NOMO-1 treated with DMSO at 0.1 percent for 48 hours (cell line): ENCODE measurements around the gene DOK1.
"Not testable (repeated sequence)": the region's sequence is repeated elsewhere in the genome, so short reads cannot be mapped to it uniquely, and the experiment has no call there.

Source experiments
- DNase-seq: peaks from one replicate; lab custom pipeline; 2025; ENCODE audit not compliant: unreplicated experiment; lab: John Stamatoyannopoulos, UW

The DOK1 gene

GRCh38 chr2:74548285-74548899, 6.1 kb upstream of the DOK1 start:
- DNase-seq: no peak

GRCh38 chr2:74548900-74549826, 5.4 kb upstream of the DOK1 start:
- peak; percentile 32 for DNase-seq

GRCh38 chr2:74550231-74550630, 4.3 kb upstream of the DOK1 start:
- no peak for DNase-seq

GRCh38 chr2:74551530-74551929, 3.0 kb upstream of the DOK1 start:
- no peak for DNase-seq

- DNase-seq: no peak
These were observed 2.3 kb upstream of the DOK1 start for GRCh38 chr2:74551942-74552913.

- no peak for DNase-seq
These were observed 1.4 kb upstream of the DOK1 start for GRCh38 chr2:74552914-74553811.

- DNase-seq: peak; percentile 69
These were observed 456 bp downstream of the DOK1 start for GRCh38 chr2:74554820-74555531.

- DNase-seq: peak; percentile 45
These were observed 1.1 kb downstream of the DOK1 start for GRCh38 chr2:74555610-74556103.

GRCh38 chr2:74556159-74556558, 1.6 kb downstream of the DOK1 start:
- DNase-seq: no peak

GRCh38 chr2:74556831-74557370, 2.4 kb downstream of the DOK1 start:
- DNase-seq: no peak

- DNase-seq: no peak
These were observed 4.0 kb downstream of the DOK1 start for GRCh38 chr2:74558284-74559230.

GRCh38 chr2:74559912-74560311, 5.4 kb downstream of the DOK1 start:
- no peak for DNase-seq

GRCh38 chr2:74560591-74560990, 6.1 kb downstream of the DOK1 start:
- no peak for DNase-seq

- not testable (repeated sequence) for DNase-seq
These were observed 6.5 kb downstream of the DOK1 start for GRCh38 chr2:74561022-74561421.

- DNase-seq: no peak
These were observed 7.7 kb downstream of the DOK1 start for GRCh38 chr2:74562126-74562775.

- DNase-seq: no peak
These were observed 9.7 kb downstream of the DOK1 start for GRCh38 chr2:74564222-74564621.

GRCh38 chr2:74566076-74566753, 11.7 kb downstream of the DOK1 start:
- no peak for DNase-seq
